Muscle layer of duodenum (tissue), 2 donors: ENCODE measurements around the gene ODC1.
"Not testable (repeated sequence)": the region's sequence is repeated elsewhere in the genome, so short reads cannot be mapped to it uniquely, and the experiment has no call there.

Experiments
- H3K27ac ChIP-seq: one replicate; pipeline ENCODE4 v1.7.0; 2013; ENCODE audit warnings: mild to moderate bottlenecking, low read length
- H3K27me3 ChIP-seq: one replicate; pipeline ENCODE4 v1.7.0; 2013; ENCODE audit warnings: low read depth, mild to moderate bottlenecking, control low read depth, low read length
- H3K36me3 ChIP-seq, 2 donors: one replicate each; pipeline ENCODE4 v1.7.0; 2013; ENCODE audit warnings: low read length in 2 of 2, control low read depth in 1 of 2, mild to moderate bottlenecking in 1 of 2; ENCODE audit not compliant: insufficient read depth in 2 of 2, control insufficient read depth in 1 of 2
- H3K4me1 ChIP-seq, 2 donors: one replicate each; pipeline ENCODE4 v1.7.0; 2013; ENCODE audit warnings: low read length in 2 of 2, mild to moderate bottlenecking in 2 of 2, control low read depth in 1 of 2, moderate library complexity in 1 of 2; ENCODE audit not compliant: insufficient read depth in 2 of 2, control insufficient read depth in 1 of 2
- H3K4me3 ChIP-seq, 2 donors: one replicate each; pipeline ENCODE4 v1.7.0; 2013; ENCODE audit warnings: low read length in 2 of 2, low read depth in 1 of 2, mild to moderate bottlenecking in 1 of 2
- H3K9me3 ChIP-seq, 2 donors: one replicate each; pipeline ENCODE4 v1.7.0; 2013; ENCODE audit warnings: low read length in 2 of 2, control low read depth in 1 of 2, mild to moderate bottlenecking in 1 of 2; ENCODE audit not compliant: control insufficient read depth in 1 of 2
- donor health status: healthy.

Gene ODC1

DNA sequence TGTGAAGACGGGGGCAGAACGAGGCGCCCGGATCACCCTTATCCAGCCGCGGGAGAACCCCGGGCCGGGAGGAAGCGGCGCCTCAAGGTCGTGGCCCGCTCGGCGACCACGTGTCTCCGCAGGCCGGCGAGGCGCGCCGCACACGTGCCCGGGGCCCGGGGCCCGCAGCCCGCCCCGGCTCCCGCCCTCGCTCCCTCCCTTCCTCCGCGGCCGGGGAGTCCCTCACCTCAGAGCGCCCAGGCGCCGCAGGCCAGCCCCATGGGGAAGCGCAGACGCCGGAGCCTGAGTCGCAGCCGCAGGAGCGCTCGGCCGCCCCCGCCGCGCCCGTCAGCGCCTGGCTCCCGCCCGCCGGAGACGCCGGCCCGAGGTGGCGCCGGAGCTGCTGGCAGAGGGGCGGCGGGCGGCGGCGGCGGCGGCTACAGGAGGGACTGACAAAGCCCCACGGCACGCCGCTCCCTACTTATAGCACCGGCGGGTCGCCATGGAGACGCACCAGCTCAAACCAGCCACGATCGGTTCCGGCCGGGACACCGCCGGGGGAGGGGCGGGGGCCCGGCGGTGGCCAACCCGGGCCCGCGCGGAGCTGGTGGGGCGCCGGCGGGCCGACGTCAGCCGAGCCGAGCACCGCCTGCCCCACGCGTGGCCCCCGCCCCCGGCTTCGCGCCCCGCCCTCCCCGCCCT lies at the start of gene ODC1:
TSS of gene ODC1 (minus strand) at position 433 of the 681 bp plus-strand sequence. CDS start 3,295 bp downstream, outside the sequence.
- Histone ChIP-seq H3K4me1 (peaks cover 2 to 15% of the 10 kb centered on the region in 2 donors), H3K27ac (peak within 1 kb of the TSS; percentile 82), H3K27me3 (no peaks in the 10 kb centered on the region), H3K9me3 (no peaks in the 10 kb centered on the region), H3K4me3 (peak within 1 kb of the TSS; percentile 66 to 71), H3K36me3 (peaks cover 18% of the 10 kb centered on the region in 2 donors)

DNA sequence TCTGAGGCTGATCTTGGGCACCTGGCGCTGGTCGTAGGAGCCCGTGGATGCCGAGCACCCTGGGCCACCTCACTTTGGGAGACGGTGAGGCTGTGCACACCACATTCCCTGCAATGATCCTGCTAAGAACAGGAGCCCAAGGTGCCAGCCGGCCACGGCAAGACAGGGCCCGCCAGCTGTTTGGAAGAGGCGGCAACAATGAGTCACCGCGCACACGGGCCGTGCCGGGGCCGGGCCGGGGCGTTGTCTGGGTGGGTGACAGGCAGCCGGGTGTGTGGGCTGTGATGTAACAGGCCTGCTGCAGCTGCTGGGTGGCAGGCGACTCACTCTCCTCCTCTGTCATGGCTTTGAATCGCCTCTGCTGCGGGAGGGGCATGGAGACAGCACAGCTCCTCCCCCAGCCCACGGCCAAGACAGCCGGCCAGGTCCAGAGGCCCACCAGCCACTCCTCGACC lies 49.7 kb upstream of the ODC1 start:
- Histone ChIP-seq H3K4me3 (no peak overlapping the region), H3K4me1 (no peaks in the 10 kb centered on the region), H3K9me3 (no peaks in the 10 kb centered on the region), H3K36me3 (no peaks in the 10 kb centered on the region), H3K27ac (no peak overlapping the region), H3K27me3 (no peaks in the 10 kb centered on the region)

DNA sequence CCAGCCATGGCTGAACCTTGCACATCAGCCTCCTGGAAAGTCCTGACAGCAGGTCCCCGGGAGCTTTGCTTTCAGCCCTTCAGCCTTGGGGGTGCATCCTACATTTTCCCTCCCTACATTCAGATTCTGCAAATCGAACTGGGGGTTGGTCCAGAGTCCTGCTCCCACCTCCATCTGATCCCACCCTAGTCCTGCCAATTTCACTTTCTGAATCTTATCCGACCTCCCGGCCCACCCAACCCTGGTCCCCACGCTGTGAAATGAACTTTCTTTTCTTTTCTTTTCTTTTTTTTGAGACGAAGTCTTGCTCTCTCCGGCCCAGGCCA lies 47.8 kb upstream of the ODC1 start:
- Histone ChIP-seq H3K4me3 (no peak overlapping the region), H3K4me1 (no peaks in the 10 kb centered on the region), H3K27ac (no peak overlapping the region), H3K27me3 (no peaks in the 10 kb centered on the region), H3K36me3 (no peaks in the 10 kb centered on the region), H3K9me3 (peaks cover 0 to 3% of the 10 kb centered on the region in 2 donors)

DNA sequence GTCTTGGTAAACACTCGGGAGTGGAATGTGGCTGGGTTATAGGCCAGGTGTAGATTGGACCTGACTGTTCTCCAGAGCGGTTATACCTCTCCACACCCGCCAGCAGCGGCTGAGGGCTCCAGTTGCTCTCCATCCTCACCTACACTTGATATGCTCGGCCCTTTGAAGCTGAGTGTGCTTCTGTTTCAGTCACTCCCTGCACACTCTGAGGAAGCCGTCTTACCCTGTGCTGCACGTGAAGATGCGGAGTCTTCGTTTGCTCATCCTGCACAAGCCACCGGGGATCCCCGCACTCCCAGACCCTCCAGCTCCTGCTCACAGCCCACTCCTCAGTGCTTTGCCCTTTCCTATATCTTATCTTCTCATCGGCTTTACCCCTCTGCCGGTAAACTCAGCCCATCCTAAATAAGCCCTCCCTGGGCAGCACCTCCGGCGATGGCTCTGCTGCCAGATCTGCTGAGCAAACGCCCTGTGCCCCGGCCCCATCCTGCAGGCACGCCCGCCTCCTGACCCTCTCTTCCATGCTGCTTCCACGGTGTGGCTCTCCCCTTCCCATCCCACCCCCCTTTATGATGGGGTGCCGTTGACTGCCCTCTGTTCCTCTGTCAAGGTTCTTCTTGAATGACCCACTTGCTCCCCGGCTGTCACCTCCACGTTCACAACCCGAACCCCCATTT lies 47.3 kb upstream of the ODC1 start:
- Histone ChIP-seq H3K27ac (no peak overlapping the region), H3K4me3 (no peak overlapping the region), H3K27me3 (no peaks in the 10 kb centered on the region), H3K36me3 (no peaks in the 10 kb centered on the region), H3K9me3 (peaks cover 0 to 3% of the 10 kb centered on the region in 2 donors), H3K4me1 (no peaks in the 10 kb centered on the region)

DNA sequence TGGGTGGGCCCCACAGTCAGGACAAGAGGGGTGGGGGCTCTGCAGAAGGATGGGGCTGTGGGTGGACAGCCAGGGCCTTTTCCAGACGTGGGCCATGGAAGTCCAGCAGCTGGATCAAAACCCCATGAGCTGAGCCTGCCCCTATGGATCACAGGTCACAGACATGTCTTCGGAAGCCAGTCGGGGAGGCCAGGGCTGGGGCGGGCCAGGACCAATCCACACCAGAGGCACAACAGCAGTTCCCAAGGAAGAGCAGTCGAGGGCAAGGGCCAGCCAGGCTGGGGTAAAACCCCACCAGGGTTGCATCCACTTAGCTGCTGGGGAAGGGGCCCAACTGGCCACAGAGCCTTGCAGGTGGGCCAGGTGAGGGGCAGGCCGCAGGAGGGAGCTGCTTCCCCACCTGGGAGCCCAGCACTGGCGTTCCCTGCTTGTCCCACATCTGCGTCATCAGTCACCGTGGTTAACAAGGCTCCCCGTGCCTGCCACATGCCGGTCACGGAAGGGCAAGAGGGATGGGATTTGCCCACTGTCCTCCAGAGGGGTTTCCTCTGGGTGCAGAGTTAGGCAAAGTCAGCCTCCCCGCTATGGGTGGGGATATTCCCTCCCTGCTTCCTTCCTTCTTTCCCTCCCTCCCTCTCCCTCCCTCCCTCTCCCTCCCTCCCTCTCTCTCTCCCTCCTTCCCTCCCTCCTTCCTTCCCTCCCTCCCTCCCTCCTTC lies 46.4 kb upstream of the ODC1 start:
- Histone ChIP-seq H3K4me3 (no peak overlapping the region), H3K4me1 (no peaks in the 10 kb centered on the region), H3K36me3 (no peaks in the 10 kb centered on the region), H3K9me3 (peaks cover 0 to 3% of the 10 kb centered on the region in 2 donors), H3K27me3 (no peaks in the 10 kb centered on the region), H3K27ac (no peak overlapping the region)

DNA sequence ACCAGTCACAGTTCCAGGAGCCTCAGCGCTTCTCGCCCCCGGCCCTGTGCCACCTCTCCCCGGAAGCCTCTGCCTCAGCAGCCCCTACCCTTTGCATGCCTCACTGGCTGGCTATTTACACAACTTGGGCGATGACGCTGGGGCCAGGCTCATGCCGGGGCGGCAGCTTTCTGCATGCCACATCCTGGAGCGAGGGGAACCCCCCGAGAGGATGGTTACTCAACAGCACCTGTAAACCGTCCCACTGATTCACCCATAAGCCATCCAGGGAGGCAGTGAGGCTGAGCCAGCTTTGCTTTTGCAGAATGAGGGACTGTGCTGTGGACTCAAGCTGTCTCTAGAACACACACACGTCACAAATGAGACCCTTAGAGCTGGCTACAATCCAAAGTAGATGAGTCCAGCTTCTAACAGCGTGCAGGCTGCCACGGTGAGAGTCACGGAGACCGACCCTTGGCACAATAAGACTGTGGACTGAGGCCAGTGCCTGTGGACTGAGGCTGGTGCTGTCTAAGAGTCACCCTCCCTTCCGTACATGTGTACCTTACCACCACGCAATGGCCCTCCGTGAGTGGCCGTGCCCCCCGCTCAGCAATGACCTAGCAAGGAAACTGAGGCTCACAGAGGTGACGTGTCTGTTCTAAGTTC lies 45.6 kb upstream of the ODC1 start:
- Histone ChIP-seq H3K36me3 (no peaks in the 10 kb centered on the region), H3K27me3 (no peaks in the 10 kb centered on the region), H3K9me3 (peaks cover 0 to 3% of the 10 kb centered on the region in 2 donors), H3K4me1 (no peaks in the 10 kb centered on the region), H3K4me3 (no peak overlapping the region), H3K27ac (no peak overlapping the region)

DNA sequence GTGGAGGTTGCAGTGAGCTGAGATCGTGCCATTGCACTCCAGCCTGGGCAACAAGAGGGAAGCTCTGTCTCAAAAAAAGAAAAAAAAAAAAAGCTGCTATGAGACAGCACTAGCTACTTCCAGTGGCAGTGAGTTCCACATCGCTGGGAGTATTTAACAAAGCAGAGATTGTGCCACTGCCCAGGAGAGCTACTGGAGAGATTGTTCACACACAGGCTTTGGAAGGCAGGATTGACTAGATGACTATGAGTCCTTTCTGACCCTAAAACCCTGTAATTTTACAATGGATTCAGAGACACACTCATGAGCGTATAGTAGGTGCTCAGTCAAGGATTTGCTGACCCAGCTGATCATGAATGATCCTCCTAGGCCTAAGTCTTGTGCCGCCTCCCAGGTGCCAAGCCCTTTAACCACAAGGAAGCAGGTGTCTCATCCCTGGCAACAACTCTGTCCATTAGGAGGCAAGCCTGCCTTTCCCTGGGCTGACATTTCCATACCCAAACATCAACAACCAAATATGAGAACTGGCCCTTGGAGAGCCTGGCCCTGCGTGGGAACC lies 45.0 kb upstream of the ODC1 start:
- no peaks in the 10 kb centered on the region for H3K27me3 ChIP-seq
- H3K4me1 ChIP-seq: no peaks in the 10 kb centered on the region
- no peaks in the 10 kb centered on the region for H3K36me3 ChIP-seq
- H3K27ac ChIP-seq: no peak overlapping the region
- peaks cover 0 to 3% of the 10 kb centered on the region in 2 donors for H3K9me3 ChIP-seq
- no peak overlapping the region for H3K4me3 ChIP-seq

DNA sequence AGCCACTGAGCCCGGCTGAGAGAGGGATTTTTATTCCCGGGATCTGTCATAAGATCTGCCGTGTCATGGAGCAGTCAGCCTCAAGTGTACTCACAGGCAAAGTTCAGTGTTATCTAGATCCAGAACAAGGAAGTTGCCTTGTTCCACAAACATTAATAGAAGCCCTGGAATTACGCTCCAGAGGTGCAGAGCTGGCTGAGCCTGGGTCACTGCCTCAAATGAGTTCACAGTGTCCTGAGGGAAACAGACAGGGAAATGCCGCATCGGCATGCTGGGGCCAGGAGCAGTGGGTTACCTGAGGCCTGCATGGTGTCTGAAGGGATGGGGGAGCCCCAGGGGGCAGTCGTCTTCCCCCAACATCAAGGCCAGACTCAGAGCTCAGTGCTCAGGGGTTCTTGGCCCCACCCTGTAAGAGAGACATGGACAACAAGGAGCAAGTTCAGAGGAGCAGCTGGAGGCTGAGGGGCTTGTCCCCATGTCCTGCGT lies 42.7 kb upstream of the ODC1 start:
- no peaks in the 10 kb centered on the region for H3K36me3 ChIP-seq
- no peak overlapping the region for H3K4me3 ChIP-seq
- H3K27ac ChIP-seq: no peak overlapping the region
- H3K9me3 ChIP-seq: peaks cover 0 to 3% of the 10 kb centered on the region in 2 donors
- no peaks in the 10 kb centered on the region for H3K4me1 ChIP-seq
- H3K27me3 ChIP-seq: no peaks in the 10 kb centered on the region

DNA sequence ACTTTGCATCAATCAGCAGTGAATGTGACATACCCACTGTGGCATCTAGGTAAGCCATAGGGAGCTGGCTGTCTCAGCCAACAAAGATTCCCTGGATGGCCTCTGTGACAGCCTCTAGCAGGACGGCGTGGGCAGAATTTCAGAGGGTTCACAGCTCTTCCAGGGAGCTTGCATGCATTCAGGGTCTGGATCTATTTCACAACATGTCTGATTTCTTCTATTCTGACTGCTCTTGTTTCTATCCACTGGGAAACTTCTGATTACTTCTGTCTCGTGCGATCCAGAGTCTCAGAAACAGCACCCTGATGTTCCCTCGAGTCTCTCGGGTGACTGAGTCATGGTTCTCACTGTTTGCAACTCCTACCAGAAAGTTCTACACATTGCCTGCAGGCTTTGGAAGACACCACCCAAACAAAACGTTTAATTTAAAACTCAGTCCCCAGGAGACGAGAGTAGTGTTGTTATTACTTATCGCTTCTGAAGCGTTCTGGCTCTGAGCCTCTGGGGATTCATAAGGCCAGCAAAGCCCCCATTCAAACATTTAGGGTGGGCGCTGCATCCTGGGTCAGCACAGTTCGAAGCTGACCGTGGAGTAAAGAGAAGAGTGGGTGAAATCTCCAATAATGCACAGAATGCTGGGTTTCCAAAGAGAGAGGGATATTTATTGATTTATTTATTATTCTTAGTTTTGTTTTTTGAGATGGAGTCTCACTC lies 41.9 kb upstream of the ODC1 start:
- Histone ChIP-seq H3K27ac (no peak overlapping the region), H3K27me3 (no peaks in the 10 kb centered on the region), H3K36me3 (no peaks in the 10 kb centered on the region), H3K4me3 (no peak overlapping the region), H3K9me3 (peaks cover 0 to 3% of the 10 kb centered on the region in 2 donors), H3K4me1 (no peaks in the 10 kb centered on the region)

DNA sequence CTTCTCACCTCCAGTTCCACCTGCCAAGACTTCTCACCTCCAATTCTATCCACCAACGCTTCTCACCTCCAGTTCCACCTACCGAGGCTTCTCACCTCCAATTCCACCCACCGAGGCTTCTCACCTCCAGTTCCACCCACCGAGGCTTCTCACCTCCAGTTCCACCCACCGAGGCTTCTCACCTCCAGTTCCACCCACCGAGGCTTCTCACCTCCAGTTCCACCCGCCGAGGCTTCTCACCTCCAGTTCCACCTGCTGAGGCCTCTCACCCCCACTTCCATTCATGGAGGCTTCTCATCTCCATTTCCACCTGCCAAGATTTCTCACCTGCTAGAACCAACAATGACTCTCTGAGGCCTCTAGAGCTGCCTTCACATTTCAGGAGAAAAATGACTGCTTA lies 40.0 kb upstream of the ODC1 start:
- not testable (repeated sequence) for H3K9me3 ChIP-seq, H3K4me3 ChIP-seq, H3K27ac ChIP-seq, H3K4me1 ChIP-seq, H3K27me3 ChIP-seq, H3K36me3 ChIP-seq
